IMR-90 (cell line): ENCODE data around the gene DBF4B. TPM values are rescaled to one million over a fixed set of nuclear protein-coding genes. Genes with fewer than 3 reads are reported as not detected.

Source experiments
- ATAC-seq: fragments of 200-7000 bp; cut with Tn5 transposase; 2 replicates; pipeline ENCODE4 v1.9.1; 2020; ENCODE audit warnings: low read depth, mild to moderate bottlenecking, moderate library complexity
- BruUV-seq: library from RNA; stranded (reverse); fragments of 400-500 nt; replicated peaks from 2 replicates; lab custom pipeline; 2021; lab: Mats Ljungman, UMichigan
- CTCF ChIA-PET: fragments of 300-600 bp; formaldehyde crosslinking; extraction: SDS; loops from one replicate; lab custom pipeline; 2021; ENCODE audit warnings: antibody characterized with exemption; lab: Yijun Ruan, JAX
- POLR2A ChIA-PET: fragments of 300-600 bp; sonication (Branson Sonifier 250); formaldehyde crosslinking; loops from one replicate; lab custom pipeline; 2022; ENCODE audit warnings: antibody characterized with exemption; ENCODE audit not compliant: unreplicated experiment; lab: Charles Lee
- DNase-seq: peaks from one replicate; pipeline ENCODE4 v3.0.0; 2013
- H2AFZ ChIP-seq: replicated peaks from 2 replicates; pipeline ENCODE3; 2013; ENCODE audit warnings: low read length, mild to moderate bottlenecking; ENCODE audit not compliant: poor library complexity
- H2AK5ac ChIP-seq: 2 replicates; pipeline ENCODE4 v1.6.1; 2013; ENCODE audit warnings: low read depth, low read length, inconsistent platforms
- H2AK9ac ChIP-seq: replicated peaks from 2 replicates; pipeline ENCODE3; 2013; ENCODE audit warnings: mild to moderate bottlenecking, low read depth, low read length, moderate library complexity; ENCODE audit not compliant: poor library complexity
- H2BK120ac ChIP-seq: 2 replicates; pipeline ENCODE4 v1.6.1; 2013; ENCODE audit warnings: low read depth, low read length, inconsistent platforms
- H2BK15ac ChIP-seq: 3 replicates; pipeline ENCODE4 v1.6.1; 2013; ENCODE audit warnings: low read depth, low read length, inconsistent platforms
- H2BK20ac ChIP-seq: 2 replicates; pipeline ENCODE4 v1.6.1; 2013; ENCODE audit warnings: low read depth, mild to moderate bottlenecking, inconsistent platforms, low read length, moderate library complexity
- H2BK5ac ChIP-seq: 2 replicates; pipeline ENCODE4 v1.6.1; 2013; ENCODE audit warnings: mild to moderate bottlenecking, low read depth, low read length, inconsistent platforms; ENCODE audit not compliant: poor library complexity, severe bottlenecking
- H3K14ac ChIP-seq: replicated peaks from 2 replicates; pipeline ENCODE4 v1.6.1; 2013; ENCODE audit warnings: low read depth, low read length, inconsistent platforms
- H3K18ac ChIP-seq: 2 replicates; pipeline ENCODE4 v1.6.1; 2013; ENCODE audit warnings: low read depth, low read length, control low read depth
- H3K23ac ChIP-seq: 2 replicates; pipeline ENCODE4 v1.6.1; 2013; ENCODE audit warnings: low read depth, low read length, inconsistent platforms
- H3K27ac ChIP-seq: 2 replicates; pipeline ENCODE4 v1.5.1; 2013; ENCODE audit warnings: mild to moderate bottlenecking, control low read depth, low read length; ENCODE audit not compliant: insufficient read depth
- H3K27me3 ChIP-seq: 2 replicates; pipeline ENCODE4 v1.6.1; 2013; ENCODE audit warnings: low read length; ENCODE audit not compliant: control insufficient read depth, insufficient read depth
- H3K36me3 ChIP-seq: 2 replicates; pipeline ENCODE4 v1.6.1; 2013; ENCODE audit warnings: low read length, mixed read lengths; ENCODE audit not compliant: control insufficient read depth, insufficient read depth
- H3K4ac ChIP-seq: 2 replicates; pipeline ENCODE4 v1.6.1; 2013; ENCODE audit warnings: low read depth, low read length, inconsistent platforms
- H3K4me1 ChIP-seq: 2 replicates; pipeline ENCODE4 v1.6.1; 2013; ENCODE audit warnings: low read length, mixed read lengths; ENCODE audit not compliant: control insufficient read depth, insufficient read depth
- H3K4me2 ChIP-seq: 2 replicates; pipeline ENCODE4 v1.6.1; 2013; ENCODE audit warnings: low read depth, mild to moderate bottlenecking, control low read depth, low read length, moderate library complexity
- H3K4me3 ChIP-seq: 2 replicates; pipeline ENCODE4 v1.5.1; 2013; ENCODE audit warnings: low read depth, mild to moderate bottlenecking, control low read depth, low read length, moderate library complexity; ENCODE audit not compliant: insufficient read depth
- H3K56ac ChIP-seq: 2 replicates; pipeline ENCODE4 v1.6.1; 2013; ENCODE audit warnings: low read length, inconsistent platforms; ENCODE audit not compliant: insufficient read depth; ENCODE audit errors: extremely low read depth
- H3K79me1 ChIP-seq, 2 experiments: 2 replicates each; pipeline ENCODE4 v1.6.1; 2013; ENCODE audit warnings: low read length in 2 of 2, inconsistent platforms in 1 of 2, low read depth in 1 of 2
- H3K9ac ChIP-seq: 2 replicates; pipeline ENCODE4 v1.6.1; 2013; ENCODE audit warnings: low read depth, low read length, control low read depth
- H3K9me1 ChIP-seq: 2 replicates; pipeline ENCODE4 v1.6.1; 2013; ENCODE audit warnings: low read length, inconsistent platforms; ENCODE audit not compliant: insufficient read depth
- H3K9me3 ChIP-seq: 2 replicates; pipeline ENCODE4 v1.6.1; 2013; ENCODE audit warnings: low read length; ENCODE audit not compliant: control insufficient read depth, insufficient read depth
- H4K20me1 ChIP-seq: 2 replicates; pipeline ENCODE4 v1.6.1; 2013; ENCODE audit warnings: low read length, inconsistent platforms; ENCODE audit not compliant: insufficient read depth
- H4K5ac ChIP-seq: 2 replicates; pipeline ENCODE4 v1.6.1; 2013; ENCODE audit warnings: mild to moderate bottlenecking, low read depth, low read length, control low read depth
- H4K8ac ChIP-seq, 2 experiments: 2 replicates each; pipeline ENCODE4 v1.6.1; 2013; ENCODE audit warnings: low read depth in 2 of 2, low read length in 2 of 2, control low read depth in 1 of 2, inconsistent platforms in 1 of 2
- H4K91ac ChIP-seq: 2 replicates; pipeline ENCODE4 v1.6.1; 2013; ENCODE audit warnings: low read depth, low read length, inconsistent platforms; ENCODE audit not compliant: insufficient read depth
- ELK1 ChIP-seq: fragments of 150-350 bp; IDR thresholded peaks from 2 replicates; pipeline ENCODE4 v1.6.1; 2016; ENCODE audit warnings: low read depth, mild to moderate bottlenecking, low read length, moderate library complexity, borderline replicate concordance
- FOS ChIP-seq: fragments of 150-350 bp; IDR thresholded peaks from 2 replicates; pipeline ENCODE4 v1.6.1; 2016; ENCODE audit warnings: low read depth, low read length
- WGBS, 2 experiments: methylation state at CpG; one replicate each; pipeline versions ENCODE4 v1.1.5 to v1.1.7; 2013; ENCODE audit warnings: missing lambda C conversion rate in 2 of 2; ENCODE audit not compliant: insufficient read length in 1 of 2; ENCODE audit errors: extremely low coverage in 2 of 2; 5-methylcytosine and 5-hydroxymethylcytosine counted together
- dilution Hi-C: fragments of 300-500 bp; cut with HindIII; formaldehyde crosslinking; loops from one replicate; pipeline ENCODE4 v1.14.3; 2018; ENCODE audit warnings: low sequenced_read_pairs; ENCODE audit not compliant: unreplicated experiment
- in situ Hi-C: fragments of 300-500 bp; cut with MboI; formaldehyde crosslinking; loops from 3 replicates; pipeline ENCODE4 v1.14.3; 2019; ENCODE audit warnings: low sequenced_read_pairs, inconsistent platforms, mixed read lengths
- intact Hi-C: fragments of 100-400 bp; cut with micrococcal nuclease; formaldehyde crosslinking; loops from 2 replicates; pipeline ENCODE4 v1.10.0; 2022
- polyA plus RNA-seq, 3 experiments: library from polyadenylated mRNA; depleted of rRNA; stranded (reverse); fragments of >200 nt; gene quantifications; 2 replicates each; pipeline ENCODE4 v1.2.3, GENCODE V29; 2012; ENCODE audit warnings: low replicate concordance in 1 of 3
- total RNA-seq: library from RNA; depleted of rRNA; stranded (reverse); fragments of >200 nt; gene quantifications from 2 replicates; pipeline ENCODE4 v1.2.3, GENCODE V29; 2012

DBF4B gene
- total and polyA plus RNA-seq, 2 of the 4 experiments (the other 2 are of a cell fraction) = 3.6 to 10.2 TPM

- Histone ChIP-seq H3K4me1 (peaks cover 2% of the 10 kb centered on the region; the same call in 1 of the 2 replicates), H3K27ac (no peak within 1 kb of the TSS), H3K14ac (no peak within 1 kb of the TSS), H2BK15ac (no peak within 1 kb of the TSS), H3K9ac (no peak within 1 kb of the TSS; the same call in 1 of the 2 replicates), H2BK5ac (no peak within 1 kb of the TSS), H2AK5ac (no peak within 1 kb of the TSS), H3K4me2 (peak within 1 kb of the TSS; percentile 91), H3K79me1 (no peaks in the 10 kb centered on the region), H3K36me3 (no peaks in the 10 kb centered on the region), H3K23ac (no peak within 1 kb of the TSS; the same call in 1 of the 2 replicates), H4K5ac (no peak within 1 kb of the TSS; the same call in 1 of the 2 replicates), H3K4me3 (peak within 1 kb of the TSS; percentile 47), H3K4ac (no peak within 1 kb of the TSS), H2BK20ac (no peak within 1 kb of the TSS), H3K56ac (no peak within 1 kb of the TSS), H3K9me3 (no peaks in the 10 kb centered on the region), H4K20me1 (no peaks in the 10 kb centered on the region; the same call in 1 of the 2 replicates), H4K8ac (no peak within 1 kb of the TSS), H2AFZ (peak within 1 kb of the TSS; percentile 85), H4K91ac (no peak within 1 kb of the TSS), H3K9me1 (0 out of 2 replicates have a peak, but pooled peaks cover 2% of the 10 kb centered on the region), H3K18ac (no peak within 1 kb of the TSS), H2AK9ac (peak within 1 kb of the TSS; percentile 65), H3K27me3 (peaks cover 45% of the 10 kb centered on the region), H2BK120ac (no peak within 1 kb of the TSS)
- ATAC-seq = peak; percentile 83
- 2% methylated on average over 17 of the region's 74 CpGs; no CpG with 5 or more reads in 1 of the 2 experiments for WGBS, 2 experiments
- TF ChIP-seq ELK1 = no peak
- TF ChIP-seq FOS = no peak
- in situ Hi-C loops (no loop called here), intact Hi-C loops (no loop called here), dilution Hi-C loops (no loop called here)
- ChIA-PET POLR2A (no interaction called here), CTCF (no interaction called here)
- no TSS peak for BruUV-seq
- DNase-seq = no peak
These were observed 50.1 kb downstream of the DBF4B start, which contains the start of gene ADAM11 for GRCh38 chr17:44758414-44759085. TSS of gene ADAM11 (plus strand) at chr17:44758988. CDS start at chr17:44759200, 212 bp downstream.
